ENCODE data around the gene ZNF423. TPM values are rescaled to one million over a fixed set of nuclear protein-coding genes. Genes with fewer than 3 reads are reported as not detected.

The ZNF423 gene
- total and polyA plus RNA-seq, 12 donors, result 1.7 to 10.6 (median 5.5) TPM

DNA sequence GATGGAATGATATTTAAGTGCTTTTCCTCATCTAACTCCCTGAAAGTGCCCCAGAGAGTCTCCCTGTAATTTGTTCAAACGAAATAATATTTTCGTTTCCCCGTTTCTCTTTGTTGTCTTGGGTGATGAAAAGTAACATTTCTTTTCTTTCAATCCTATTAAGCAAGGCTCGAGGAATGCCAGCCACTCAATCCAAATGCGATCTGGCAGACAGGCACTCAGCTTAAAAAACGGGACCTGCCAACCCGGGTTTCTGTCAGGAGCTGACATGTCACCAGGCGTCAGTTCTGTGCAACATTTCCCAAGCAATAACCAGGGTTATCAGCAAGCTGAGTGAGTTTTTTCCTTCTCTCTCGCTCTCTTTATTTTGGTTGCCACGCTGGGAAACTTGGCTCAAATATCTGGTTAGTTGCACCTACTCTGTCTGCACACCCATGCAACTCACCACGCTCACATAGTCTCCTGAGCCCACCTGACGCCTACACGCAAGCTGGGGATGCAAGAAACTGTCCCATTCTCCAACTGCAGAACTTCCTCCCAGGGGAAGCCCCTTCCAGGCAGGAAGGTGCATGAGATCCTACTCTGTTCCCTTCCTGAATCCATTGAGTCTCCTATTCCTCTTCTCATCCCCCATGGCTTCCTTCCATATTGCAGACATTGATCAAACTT is 274.1 kb downstream of the ZNF423 start:
- intact Hi-C loops (cut with DNase I), result no loop called here
- TF ChIP-seq, protein P1, sequence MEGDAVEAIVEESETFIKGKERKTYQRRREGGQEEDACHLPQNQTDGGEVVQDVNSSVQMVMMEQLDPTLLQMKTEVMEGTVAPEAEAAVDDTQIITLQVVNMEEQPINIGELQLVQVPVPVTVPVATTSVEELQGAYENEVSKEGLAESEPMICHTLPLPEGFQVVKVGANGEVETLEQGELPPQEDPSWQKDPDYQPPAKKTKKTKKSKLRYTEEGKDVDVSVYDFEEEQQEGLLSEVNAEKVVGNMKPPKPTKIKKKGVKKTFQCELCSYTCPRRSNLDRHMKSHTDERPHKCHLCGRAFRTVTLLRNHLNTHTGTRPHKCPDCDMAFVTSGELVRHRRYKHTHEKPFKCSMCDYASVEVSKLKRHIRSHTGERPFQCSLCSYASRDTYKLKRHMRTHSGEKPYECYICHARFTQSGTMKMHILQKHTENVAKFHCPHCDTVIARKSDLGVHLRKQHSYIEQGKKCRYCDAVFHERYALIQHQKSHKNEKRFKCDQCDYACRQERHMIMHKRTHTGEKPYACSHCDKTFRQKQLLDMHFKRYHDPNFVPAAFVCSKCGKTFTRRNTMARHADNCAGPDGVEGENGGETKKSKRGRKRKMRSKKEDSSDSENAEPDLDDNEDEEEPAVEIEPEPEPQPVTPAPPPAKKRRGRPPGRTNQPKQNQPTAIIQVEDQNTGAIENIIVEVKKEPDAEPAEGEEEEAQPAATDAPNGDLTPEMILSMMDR (IDR thresholded peaks at IDR 0.05), result no peak
- TF ChIP-seq POLR2A (IDR thresholded peaks at IDR 0.05), result no peak
- H3K4me3 ChIP-seq, result no peak overlapping the region
- H3K36me3 ChIP-seq (replicated peaks in 1 of 2), result no peaks in the 10 kb centered on the region
- no peak overlapping the region for H3K27ac ChIP-seq
- DNase-seq, result no peak
- no peaks in the 10 kb centered on the region for H3K9me3 ChIP-seq (replicated peaks in 1 of 3)
- WGBS, 4 donors, result 81 to 84% (median 83%) methylated on average over 13 of the region's 13 CpGs
- H3K27me3 ChIP-seq, result no peaks in the 10 kb centered on the region
- H3K4me1 ChIP-seq (replicated peaks in 1 of 2), result no peaks in the 10 kb centered on the region

DNA sequence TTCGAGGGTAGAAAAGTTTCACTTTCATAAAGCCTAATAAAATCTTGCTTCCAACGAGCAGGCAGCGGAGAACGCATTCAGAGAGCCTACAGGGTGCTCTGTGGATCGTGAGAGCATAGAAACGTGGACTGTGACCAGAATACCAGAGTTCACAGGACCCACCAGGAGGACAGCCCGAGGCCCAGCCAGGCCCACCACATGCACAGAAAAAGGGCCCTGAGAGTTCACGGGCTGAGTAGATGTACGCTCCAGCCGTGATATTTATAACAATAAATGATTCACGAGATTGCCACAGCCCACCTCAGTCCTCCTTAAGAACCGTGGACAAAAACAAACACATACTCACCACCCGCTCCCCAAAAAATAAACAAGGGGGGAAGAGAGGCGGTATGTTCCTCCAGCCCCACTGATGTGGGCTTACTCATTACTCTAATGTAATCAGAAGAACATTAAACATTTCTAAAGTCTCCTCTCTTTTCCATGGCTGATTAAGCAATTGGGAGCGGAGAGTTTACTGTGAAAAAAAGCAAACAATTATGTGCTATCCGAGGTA is 275.1 kb downstream of the ZNF423 start:
- Histone ChIP-seq H3K4me3 (no peak overlapping the region), H3K36me3 (replicated peaks in 1 of 2) (no peaks in the 10 kb centered on the region), H3K27me3 (no peaks in the 10 kb centered on the region), H3K9me3 (replicated peaks in 1 of 3) (no peaks in the 10 kb centered on the region), H3K4me1 (replicated peaks in 1 of 2) (no peaks in the 10 kb centered on the region), H3K27ac (peak overlapping the region in 1 of 5 donors; percentile 30)
- TF ChIP-seq, protein P1 (IDR thresholded peaks at IDR 0.05), result no peak
- TF ChIP-seq POLR2A (IDR thresholded peaks at IDR 0.05), result no peak
- no peak for DNase-seq
- intact Hi-C loops (cut with DNase I), result no loop called here
- 66 to 79% (median 74%) methylated on average over 16 of the region's 16 CpGs for WGBS, 4 donors

DNA sequence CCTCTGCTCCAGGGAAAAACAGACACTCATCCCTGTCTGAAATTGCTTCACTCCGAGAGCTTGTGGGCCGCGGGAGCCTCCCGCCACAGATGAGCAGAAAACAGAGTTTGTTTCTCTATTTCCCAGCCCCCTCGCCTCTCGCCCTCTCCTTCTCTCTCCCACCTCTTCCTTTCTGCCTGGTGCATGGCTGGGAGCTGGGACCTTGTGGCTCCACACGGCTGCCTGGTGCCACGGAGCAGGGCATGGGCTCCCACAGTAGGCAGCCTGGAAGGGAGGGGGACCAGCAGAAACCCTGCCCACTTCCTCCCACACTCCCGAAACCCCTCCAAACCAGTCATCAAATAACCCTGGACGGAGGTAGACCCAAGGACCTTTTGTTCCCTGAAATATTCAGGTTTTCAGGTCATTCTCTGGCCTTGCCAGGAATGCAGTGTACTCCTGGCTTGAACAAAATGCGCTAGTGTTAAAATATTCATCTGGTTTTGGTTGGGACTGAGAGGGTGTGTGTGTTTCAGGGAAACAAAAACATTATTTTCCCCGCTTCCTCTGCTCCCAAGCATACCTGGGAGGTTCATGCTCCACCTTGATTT is 277.4 kb downstream of the ZNF423 start:
- intact Hi-C loops (cut with DNase I), result no loop called here
- no peaks in the 10 kb centered on the region for H3K4me1 ChIP-seq (replicated peaks in 1 of 2)
- no peak for DNase-seq
- no peaks in the 10 kb centered on the region for H3K36me3 ChIP-seq (replicated peaks in 1 of 2)
- no peaks in the 10 kb centered on the region for H3K27me3 ChIP-seq
- 75 to 85% (median 81%) methylated on average over 12 of the region's 12 CpGs for WGBS, 4 donors
- TF ChIP-seq, protein P1 (IDR thresholded peaks at IDR 0.05), result no peak
- TF ChIP-seq POLR2A (IDR thresholded peaks at IDR 0.05), result no peak
- no peaks in the 10 kb centered on the region for H3K9me3 ChIP-seq (replicated peaks in 1 of 3)
- peak overlapping the region in 1 of 5 donors; percentile 54 for H3K27ac ChIP-seq
- no peak overlapping the region for H3K4me3 ChIP-seq

DNA sequence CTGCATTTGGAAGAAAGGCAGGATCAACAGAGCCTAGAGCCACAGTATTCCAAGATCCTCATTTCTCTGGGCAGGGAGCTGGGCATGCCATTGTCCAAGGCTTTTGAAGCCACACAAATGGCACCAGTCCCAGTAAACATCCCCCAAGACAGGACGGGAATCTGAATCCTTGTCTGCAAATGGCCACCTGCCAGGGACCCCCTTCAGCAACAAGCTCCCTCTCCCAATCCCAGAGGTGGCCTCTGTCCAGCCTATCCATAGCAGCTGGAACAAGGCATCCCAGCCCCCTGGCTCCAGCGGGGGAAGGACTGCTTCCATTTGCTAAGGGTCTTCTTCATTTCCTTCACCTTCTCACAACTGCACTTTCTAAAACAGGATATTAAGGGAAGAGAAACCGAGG is 277.9 kb downstream of the ZNF423 start:
- Histone ChIP-seq H3K36me3 (replicated peaks in 1 of 2) (no peaks in the 10 kb centered on the region), H3K4me1 (replicated peaks in 1 of 2) (no peaks in the 10 kb centered on the region), H3K9me3 (replicated peaks in 1 of 3) (no peaks in the 10 kb centered on the region), H3K27me3 (no peaks in the 10 kb centered on the region), H3K4me3 (no peak overlapping the region), H3K27ac (peak overlapping the region in 1 of 5 donors; percentile 53)
- no peak for DNase-seq
- intact Hi-C loops (cut with DNase I), result no loop called here
- TF ChIP-seq POLR2A (IDR thresholded peaks at IDR 0.05), result no peak
- TF ChIP-seq, protein P1 (IDR thresholded peaks at IDR 0.05), result no peak
- 58 to 81% (median 75%) methylated on average over 2 to 3 of the region's 3 CpGs for WGBS, 4 donors
